HL-60 (cell line): Measurements from ENCODE around the gene NRXN3.

Experiments used
- DNase-seq, 2 experiments: peaks; one replicate each; pipeline ENCODE4 v3.0.0-alpha.2; 2010 to 2020; ENCODE audit warnings: low read depth in 1 of 2, low spot score in 1 of 2
- H3K27ac ChIP-seq: fragments of 250-450 bp; sonication (Bioruptor Pico); replicated peaks from 2 replicates; pipeline ENCODE4 v1.5.1; 2020; ENCODE audit warnings: mild to moderate bottlenecking, moderate library complexity
- H3K27me3 ChIP-seq: fragments of 250-450 bp; sonication (Bioruptor Pico); 2 replicates; pipeline ENCODE4 v1.5.1; 2021; ENCODE audit warnings: mild to moderate bottlenecking, moderate library complexity; ENCODE audit not compliant: insufficient read depth, poor library complexity, severe bottlenecking
- H3K4me3 ChIP-seq: replicated peaks from 2 replicates; pipeline ENCODE4 v1.5.1; 2011; ENCODE audit warnings: mild to moderate bottlenecking, control low read depth, low read length; ENCODE audit not compliant: insufficient read depth
- CTCF ChIP-seq: IDR thresholded peaks from one replicate; pipeline ENCODE4 v1.5.1; 2011; ENCODE audit warnings: low read length, control low read depth, inconsistent platforms; ENCODE audit not compliant: insufficient read depth
- GABPA ChIP-seq: IDR thresholded peaks from 2 replicates; pipeline ENCODE4 v1.6.1; 2012; ENCODE audit warnings: low read depth
- POLR2AphosphoS5 ChIP-seq: IDR thresholded peaks from 2 replicates; pipeline ENCODE4 v1.6.1; 2012; ENCODE audit warnings: low read depth
- SPI1 ChIP-seq: IDR thresholded peaks from 2 replicates; pipeline ENCODE4 v1.6.1; 2012; ENCODE audit warnings: low read depth, mild to moderate bottlenecking, borderline replicate concordance
- TF ChIP-seq, protein P1 (sequence below): IDR thresholded peaks from 2 replicates; pipeline ENCODE4 v1.6.1; 2012; ENCODE audit warnings: low read depth; ENCODE audit not compliant: insufficient replicate concordance

Gene NRXN3

DNA sequence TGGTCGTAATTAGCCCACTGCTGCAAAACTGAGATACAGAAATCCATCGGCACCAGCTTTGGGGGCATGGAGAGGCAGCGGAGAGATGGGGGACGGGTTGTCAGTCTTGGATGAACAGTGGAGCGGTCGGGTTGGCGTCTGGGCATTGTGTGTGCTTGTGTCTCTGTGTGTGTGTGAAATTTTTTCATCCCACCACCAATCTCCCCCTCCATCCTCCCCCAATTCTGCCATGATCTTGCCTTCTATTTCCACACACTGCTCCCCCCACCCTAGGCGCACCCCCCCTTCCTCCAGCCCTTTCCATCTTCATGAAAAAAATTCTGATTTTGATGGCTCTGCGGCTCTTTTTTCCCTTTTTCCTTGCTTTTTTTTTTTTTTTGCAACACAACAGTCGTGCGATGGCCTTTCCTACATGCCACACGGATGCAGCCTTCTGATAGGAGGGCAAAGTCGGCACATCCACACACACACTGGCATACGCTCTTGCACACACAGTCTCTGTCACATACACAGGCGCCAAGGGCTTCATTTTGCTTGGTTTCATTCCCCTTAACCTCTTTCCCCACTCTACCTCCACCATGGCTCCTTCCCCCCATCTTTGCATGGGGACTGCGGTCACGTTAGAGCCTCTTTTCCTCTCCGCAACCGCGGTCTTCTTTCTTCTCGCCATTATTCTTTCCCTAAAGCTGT is 3.3 kb downstream of the NRXN3 start:
- no peak overlapping the region for H3K4me3 ChIP-seq
- no peak overlapping the region for H3K27ac ChIP-seq
- DNase-seq: no peak
- H3K27me3 ChIP-seq: no peaks in the 10 kb centered on the region
- TF ChIP-seq, protein P1, sequence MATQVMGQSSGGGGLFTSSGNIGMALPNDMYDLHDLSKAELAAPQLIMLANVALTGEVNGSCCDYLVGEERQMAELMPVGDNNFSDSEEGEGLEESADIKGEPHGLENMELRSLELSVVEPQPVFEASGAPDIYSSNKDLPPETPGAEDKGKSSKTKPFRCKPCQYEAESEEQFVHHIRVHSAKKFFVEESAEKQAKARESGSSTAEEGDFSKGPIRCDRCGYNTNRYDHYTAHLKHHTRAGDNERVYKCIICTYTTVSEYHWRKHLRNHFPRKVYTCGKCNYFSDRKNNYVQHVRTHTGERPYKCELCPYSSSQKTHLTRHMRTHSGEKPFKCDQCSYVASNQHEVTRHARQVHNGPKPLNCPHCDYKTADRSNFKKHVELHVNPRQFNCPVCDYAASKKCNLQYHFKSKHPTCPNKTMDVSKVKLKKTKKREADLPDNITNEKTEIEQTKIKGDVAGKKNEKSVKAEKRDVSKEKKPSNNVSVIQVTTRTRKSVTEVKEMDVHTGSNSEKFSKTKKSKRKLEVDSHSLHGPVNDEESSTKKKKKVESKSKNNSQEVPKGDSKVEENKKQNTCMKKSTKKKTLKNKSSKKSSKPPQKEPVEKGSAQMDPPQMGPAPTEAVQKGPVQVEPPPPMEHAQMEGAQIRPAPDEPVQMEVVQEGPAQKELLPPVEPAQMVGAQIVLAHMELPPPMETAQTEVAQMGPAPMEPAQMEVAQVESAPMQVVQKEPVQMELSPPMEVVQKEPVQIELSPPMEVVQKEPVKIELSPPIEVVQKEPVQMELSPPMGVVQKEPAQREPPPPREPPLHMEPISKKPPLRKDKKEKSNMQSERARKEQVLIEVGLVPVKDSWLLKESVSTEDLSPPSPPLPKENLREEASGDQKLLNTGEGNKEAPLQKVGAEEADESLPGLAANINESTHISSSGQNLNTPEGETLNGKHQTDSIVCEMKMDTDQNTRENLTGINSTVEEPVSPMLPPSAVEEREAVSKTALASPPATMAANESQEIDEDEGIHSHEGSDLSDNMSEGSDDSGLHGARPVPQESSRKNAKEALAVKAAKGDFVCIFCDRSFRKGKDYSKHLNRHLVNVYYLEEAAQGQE: no peak
- no peak for TF ChIP-seq SPI1
- no peak for TF ChIP-seq GABPA
- no peak for TF ChIP-seq POLR2AphosphoS5
- TF ChIP-seq CTCF: no peak

DNA sequence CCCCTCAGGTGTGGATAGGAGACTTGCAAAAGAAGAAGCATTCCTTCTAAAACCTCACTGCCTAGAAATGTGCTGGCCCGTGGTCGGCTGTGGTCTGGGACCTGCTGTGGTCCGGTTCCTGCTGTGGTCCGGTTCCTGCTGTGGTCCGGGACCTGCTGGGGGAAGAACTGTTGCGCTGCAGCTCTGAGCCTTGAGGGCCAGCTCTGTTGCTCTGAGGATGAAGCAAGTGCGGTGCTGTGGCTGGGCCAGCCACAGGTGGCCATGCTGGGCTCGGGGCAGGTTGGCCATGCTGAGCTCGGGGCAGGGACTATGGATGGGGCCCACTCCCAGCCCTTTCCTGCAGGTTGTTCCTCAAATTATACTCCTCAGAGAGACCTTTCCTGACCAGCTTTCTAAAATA is 5.2 kb downstream of the NRXN3 start:
- DNase-seq: no peak
- Histone ChIP-seq H3K4me3 (no peak overlapping the region), H3K27me3 (no peaks in the 10 kb centered on the region), H3K27ac (no peak overlapping the region)
- TF ChIP-seq GABPA (no peak), CTCF (no peak), POLR2AphosphoS5 (no peak), SPI1 (no peak)
- TF ChIP-seq, protein P1: no peak

DNA sequence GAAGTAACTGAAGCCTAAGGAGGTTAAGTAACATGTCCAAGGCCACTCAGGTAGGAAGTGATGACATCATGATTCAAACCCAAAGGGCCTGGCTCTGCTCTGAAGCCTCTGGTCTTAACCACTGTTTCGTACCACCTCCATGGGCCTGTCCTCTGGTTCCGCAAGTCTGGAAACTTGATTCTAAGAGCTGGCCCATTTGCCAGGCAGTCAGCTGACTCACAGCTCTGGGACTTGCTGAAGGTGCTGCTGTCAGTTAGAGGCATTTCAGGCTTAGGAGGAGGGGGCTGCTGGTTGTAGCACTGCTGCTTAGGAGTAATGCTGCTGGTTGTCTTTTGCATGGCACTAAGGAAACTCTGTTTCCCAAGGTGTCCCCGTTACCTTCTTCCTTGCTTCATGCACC is 7.9 kb downstream of the NRXN3 start:
- DNase-seq: no peak
- no peaks in the 10 kb centered on the region for H3K27me3 ChIP-seq
- no peak overlapping the region for H3K27ac ChIP-seq
- no peak overlapping the region for H3K4me3 ChIP-seq
- TF ChIP-seq CTCF (no peak), POLR2AphosphoS5 (no peak), SPI1 (no peak), GABPA (no peak)
- TF ChIP-seq, protein P1: no peak
